Measurements from ENCODE around the gene AKAP13.

Gene AKAP13

DNA sequence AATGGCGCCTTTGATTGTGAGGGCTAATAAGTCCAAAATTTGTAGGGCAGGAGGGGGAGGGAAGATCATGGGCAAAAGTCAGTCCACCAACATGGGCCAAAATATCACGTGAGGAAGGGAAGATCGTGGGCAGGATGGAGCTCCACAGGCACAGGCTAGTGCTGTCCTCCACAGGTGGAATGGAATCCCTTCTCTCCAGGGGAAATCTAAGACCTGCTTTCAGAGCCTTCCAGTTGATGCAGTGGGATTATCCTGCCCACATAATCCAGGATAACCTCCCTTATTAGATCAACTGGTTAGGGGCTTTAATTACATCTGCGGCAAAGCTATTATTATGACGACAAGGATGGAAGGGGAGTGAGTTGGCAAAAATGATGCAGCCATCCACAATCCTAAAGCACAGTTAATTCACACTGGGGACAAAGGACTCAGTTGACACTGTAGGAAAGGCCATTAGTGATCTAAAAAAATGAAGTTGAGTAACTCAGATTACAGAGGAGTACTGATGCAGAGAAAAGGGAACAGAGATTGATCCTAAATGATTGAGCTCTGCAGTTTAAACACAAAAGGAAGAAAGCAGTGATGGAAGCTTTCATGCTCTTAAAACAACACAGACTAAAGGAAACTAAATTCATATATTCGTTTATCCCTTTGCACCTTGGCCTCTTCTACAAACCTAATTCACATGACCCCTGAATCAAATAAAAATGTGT is 159.8 kb downstream of the AKAP13 start:
- DNase-seq (ENCODE audit: low spot score), result no peak

DNA sequence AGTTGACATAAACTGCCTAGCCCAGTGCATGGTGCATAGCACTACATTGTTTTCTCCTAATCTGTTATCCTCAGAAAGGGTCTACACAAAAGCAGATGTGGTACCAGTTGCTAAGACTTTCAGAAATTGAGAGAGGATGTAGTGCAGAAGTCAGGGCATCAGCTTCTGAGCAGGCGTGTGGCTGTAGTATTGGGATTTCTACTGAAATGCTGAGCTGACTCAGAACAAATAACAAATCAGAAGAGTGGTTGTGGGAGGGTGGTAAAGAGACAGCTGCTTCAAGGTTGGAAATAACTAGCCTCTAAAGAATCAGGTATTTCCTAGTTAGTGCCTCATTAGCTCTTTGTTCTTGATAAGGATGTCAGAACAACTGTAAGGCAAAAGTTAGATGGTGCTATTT is 161.3 kb downstream of the AKAP13 start:
- DNase-seq (ENCODE audit: low spot score), result no peak

- DNase-seq (ENCODE audit: low spot score), result no peak
Measured at GRCh38 chr15:85542488-85542887, 162.1 kb downstream of the AKAP13 start.

GRCh38 chr15:85542895-85543331 is 162.5 kb downstream of the AKAP13 start:
- no peak for DNase-seq (ENCODE audit: low spot score)

DNA sequence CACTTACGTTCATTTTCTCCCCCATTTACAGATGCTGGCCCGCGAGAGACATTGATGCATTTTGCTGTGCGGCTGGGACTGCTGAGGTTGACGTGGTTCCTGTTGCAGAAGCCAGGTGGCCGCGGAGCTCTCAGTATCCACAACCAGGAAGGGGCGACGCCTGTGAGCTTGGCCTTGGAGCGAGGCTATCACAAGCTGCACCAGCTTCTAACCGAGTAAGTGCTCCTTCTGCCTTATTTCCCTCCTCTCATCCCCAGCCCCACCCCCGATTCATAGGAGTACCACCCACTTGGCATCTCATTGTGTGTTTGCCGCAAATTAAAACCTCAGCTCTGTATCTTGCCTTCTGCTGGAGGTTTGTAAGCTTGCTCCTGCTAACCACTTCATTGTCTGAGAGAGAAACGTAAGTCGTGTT is 163.3 kb downstream of the AKAP13 start:
- no peak for DNase-seq (ENCODE audit: low spot score)

- no peak for DNase-seq (ENCODE audit: low spot score)
Measured at GRCh38 chr15:85545185-85545584, 164.8 kb downstream of the AKAP13 start.

DNA sequence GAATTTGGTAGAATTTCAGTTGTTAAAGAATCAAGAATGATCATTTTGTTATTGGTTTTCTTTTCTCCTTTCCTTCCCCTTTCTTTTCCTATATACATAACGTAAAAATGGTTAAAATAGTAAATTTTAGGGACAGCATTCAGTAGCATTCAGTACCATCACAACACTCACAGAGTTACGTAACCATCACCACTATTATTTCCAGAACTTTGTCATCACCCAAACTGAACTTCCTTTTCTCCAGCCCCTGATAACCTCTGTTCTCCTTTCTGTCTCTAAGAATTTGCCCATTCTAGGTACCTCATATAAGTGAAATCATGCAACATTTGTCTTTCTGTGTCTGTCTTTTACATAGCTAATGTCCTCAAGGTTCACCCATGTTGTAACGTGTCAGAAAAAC is 165.3 kb downstream of the AKAP13 start:
- DNase-seq (ENCODE audit: low spot score), result no peak

- DNase-seq (ENCODE audit: low spot score), result no peak
Measured at GRCh38 chr15:85547386-85547785, 167.0 kb downstream of the AKAP13 start.

DNA sequence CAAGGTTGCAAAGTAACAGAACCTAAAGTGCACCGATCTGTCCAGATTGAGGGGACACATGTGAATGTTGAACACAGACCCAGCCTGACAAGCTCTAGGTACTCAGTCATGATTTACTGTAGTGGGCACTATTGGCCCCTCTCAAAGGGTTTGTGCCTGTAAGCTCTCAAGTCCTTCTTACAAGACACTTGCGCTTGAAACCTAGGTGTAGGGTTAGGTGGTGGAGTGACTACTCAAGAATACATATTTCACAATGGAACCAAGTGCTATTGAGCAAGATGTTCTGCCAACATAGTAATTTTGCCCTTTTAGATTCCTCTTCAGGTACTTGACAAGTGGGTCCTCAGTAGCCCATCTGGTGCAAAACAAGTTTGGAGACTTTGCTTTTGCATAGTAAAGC is 169.9 kb downstream of the AKAP13 start:
- DNase-seq (ENCODE audit: low spot score), result no peak

DNA sequence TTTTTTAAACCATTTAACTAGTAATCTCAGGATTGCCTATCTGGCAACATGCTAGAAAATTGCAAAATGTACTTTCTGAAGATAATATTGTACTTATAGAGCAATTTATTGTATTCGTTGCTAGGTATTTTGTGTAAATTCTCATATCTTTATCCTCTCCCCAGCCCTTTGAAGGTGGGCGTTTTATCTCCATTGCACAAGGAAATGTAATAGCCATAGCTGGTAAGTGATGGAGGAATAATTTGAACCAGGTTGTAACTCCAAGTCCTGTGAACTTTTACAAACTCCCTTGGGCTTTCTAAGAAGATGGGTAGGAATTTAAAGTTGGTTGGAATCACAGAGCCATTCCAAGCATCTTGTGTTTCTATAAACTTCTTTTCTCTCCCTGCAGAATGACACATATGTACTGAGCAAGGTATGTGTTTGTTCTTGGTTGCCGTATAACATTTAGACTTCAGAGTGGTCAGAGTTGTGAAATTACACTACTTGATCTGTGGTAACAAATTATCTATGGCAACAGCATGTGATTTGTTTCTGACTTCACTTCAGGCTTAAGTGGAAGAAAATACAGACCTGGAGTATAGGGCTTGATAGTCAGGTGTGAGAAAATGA is 170.9 kb downstream of the AKAP13 start:
- DNase-seq (ENCODE audit: low spot score), result no peak

DNA sequence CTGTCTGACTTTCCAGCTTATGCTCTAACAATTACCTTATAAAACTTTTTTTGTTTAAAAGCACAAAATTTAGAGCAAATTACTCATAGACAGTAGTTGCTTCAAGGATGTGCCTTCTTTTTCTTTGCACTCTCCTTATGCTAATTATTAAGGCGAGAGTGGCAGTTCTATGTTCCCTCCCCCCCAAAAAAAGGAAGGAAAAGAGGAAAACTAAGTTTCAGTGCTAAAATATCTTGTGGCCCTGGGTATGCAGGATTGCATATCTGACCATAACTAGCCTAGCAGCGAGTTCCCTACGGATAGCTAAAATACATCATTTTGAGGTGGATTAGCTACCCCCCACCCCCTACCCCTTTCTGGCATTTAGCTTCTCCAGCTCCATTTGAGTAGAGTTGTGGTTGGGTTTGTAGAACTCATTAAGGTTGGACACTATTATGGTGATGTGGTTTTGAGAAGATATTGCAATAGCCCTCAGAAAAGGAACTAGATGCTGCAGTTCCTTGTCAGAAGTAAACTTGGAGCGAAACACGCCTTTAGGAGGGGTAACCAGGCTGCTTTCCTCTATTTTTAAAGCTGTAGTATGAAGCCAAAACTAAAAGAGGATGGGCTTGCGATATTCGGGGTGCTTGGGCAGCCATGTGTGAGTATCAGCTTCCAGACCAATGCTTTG is 174.6 kb downstream of the AKAP13 start:
- DNase-seq (ENCODE audit: low spot score), result no peak

DNA sequence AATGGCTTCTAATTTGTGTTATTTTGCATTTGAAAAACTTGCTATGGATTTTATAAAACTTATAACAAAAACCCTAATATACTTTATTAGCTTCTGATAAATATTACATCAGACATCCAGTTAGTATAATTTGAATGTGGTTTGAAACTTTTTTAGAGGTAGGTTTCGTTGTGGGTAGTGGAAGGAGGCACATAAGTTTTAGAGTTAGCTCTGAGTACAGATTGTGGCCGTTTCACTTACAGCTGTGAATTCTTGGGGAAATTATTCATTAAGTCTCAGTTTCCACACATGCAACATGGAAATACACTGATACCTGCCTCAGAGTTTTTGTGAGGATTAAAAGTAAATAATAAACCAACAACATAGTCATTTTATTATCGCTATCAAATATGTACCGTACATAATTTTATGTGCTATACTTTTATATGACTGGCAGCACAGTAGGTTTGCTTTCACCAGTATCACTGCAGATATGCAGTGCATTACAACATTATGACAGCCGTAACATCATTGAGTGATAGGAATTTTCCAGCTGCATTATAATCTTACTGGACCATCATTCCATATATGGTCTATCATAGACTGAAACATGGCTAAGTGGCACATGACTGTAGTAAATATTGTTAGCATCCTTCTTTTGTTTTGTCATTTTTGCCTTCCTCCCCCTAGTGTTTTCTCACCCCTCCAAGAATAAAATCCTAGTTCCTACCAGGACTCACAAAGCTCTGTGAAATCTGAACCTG is 175.6 kb downstream of the AKAP13 start:
- DNase-seq (ENCODE audit: low spot score), result no peak

GRCh38 chr15:85556618-85556895 is 176.2 kb downstream of the AKAP13 start:
- no peak for DNase-seq (ENCODE audit: low spot score)

DNA sequence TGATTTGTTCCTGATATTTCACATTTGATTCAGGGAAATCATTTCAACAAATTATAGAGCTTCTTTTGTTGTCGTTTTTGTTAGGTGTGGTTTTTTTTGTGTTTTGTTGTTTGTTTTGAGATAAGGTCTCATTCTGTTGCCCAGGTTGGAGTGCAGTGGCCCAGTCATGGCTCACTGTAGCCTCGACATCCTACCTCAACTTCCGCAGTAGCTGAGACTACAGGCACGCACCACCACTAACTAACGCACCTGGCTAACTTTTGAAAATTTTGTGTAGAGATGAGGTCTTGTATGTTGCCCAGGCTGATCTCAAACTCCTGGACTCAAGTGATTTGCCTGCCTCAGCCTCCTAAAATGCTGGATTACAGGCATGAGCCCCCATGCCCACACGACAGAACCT is 177.0 kb downstream of the AKAP13 start:
- no peak for DNase-seq (ENCODE audit: low spot score)

- DNase-seq (ENCODE audit: low spot score), result no peak
Measured at GRCh38 chr15:85558848-85559247, 178.4 kb downstream of the AKAP13 start.

- no peak for DNase-seq (ENCODE audit: low spot score)
Measured at GRCh38 chr15:85559530-85559929, 179.1 kb downstream of the AKAP13 start.

GRCh38 chr15:85562824-85563223 is 182.4 kb downstream of the AKAP13 start:
- DNase-seq (ENCODE audit: low spot score), result no peak

GRCh38 chr15:85563328-85563727 is 182.9 kb downstream of the AKAP13 start:
- no peak for DNase-seq (ENCODE audit: low spot score)

GRCh38 chr15:85563731-85564130 is 183.3 kb downstream of the AKAP13 start:
- DNase-seq (ENCODE audit: low spot score), result no peak

- no peak for DNase-seq (ENCODE audit: low spot score)
Measured at GRCh38 chr15:85564686-85565085, 184.3 kb downstream of the AKAP13 start.

- DNase-seq (ENCODE audit: low spot score), result no peak
Measured at GRCh38 chr15:85568261-85568808, 187.9 kb downstream of the AKAP13 start.

GRCh38 chr15:85570336-85570735 is 189.9 kb downstream of the AKAP13 start:
- no peak for DNase-seq (ENCODE audit: low spot score)

- DNase-seq (ENCODE audit: low spot score), result no peak
Measured at GRCh38 chr15:85571780-85572179, 191.4 kb downstream of the AKAP13 start.

Measured in HuH-7 (cell line).